Small intestine (tissue), 7 donors: ENCODE measurements around the gene PHACTR3. TPM values are rescaled to one million over a fixed set of nuclear protein-coding genes. Genes with fewer than 3 reads are reported as not detected.

Experiments used
- DNase-seq, 2 donors: peaks; one replicate each; pipeline versions ENCODE4 v3.0.0 to v3.0.0-alpha.2; 2013
- FAIRE-seq: peaks from 2 replicates; lab custom pipeline; 2012; peaks lifted over from hg19 to GRCh38; lab: Jason Lieb, UNC
- H3K27ac ChIP-seq, 3 donors: one replicate each; pipeline ENCODE4 v1.5.1; 2013; ENCODE audit warnings: low read length in 2 of 3, mild to moderate bottlenecking in 2 of 3, control low read depth in 1 of 3, inconsistent platforms in 1 of 3, low read depth in 1 of 3, moderate library complexity in 1 of 3
- H3K27me3 ChIP-seq, 3 donors: one replicate each; pipeline ENCODE4 v1.6.1; 2013; ENCODE audit warnings: low read length in 3 of 3, inconsistent platforms in 1 of 3; ENCODE audit not compliant: control insufficient read depth in 3 of 3, insufficient read depth in 3 of 3
- H3K36me3 ChIP-seq, 3 donors: one replicate each; pipeline ENCODE4 v1.6.1; 2013; ENCODE audit warnings: low read length in 3 of 3, inconsistent platforms in 1 of 3, low read depth in 1 of 3, mild to moderate bottlenecking in 1 of 3, moderate library complexity in 1 of 3; ENCODE audit not compliant: control insufficient read depth in 3 of 3, insufficient read depth in 2 of 3
- H3K4me1 ChIP-seq, 3 donors: one replicate each; pipeline ENCODE4 v1.6.1; 2013; ENCODE audit warnings: low read length in 2 of 3, inconsistent platforms in 1 of 3, low read depth in 1 of 3, mild to moderate bottlenecking in 1 of 3, moderate library complexity in 1 of 3; ENCODE audit not compliant: control insufficient read depth in 3 of 3, insufficient read depth in 2 of 3
- H3K4me3 ChIP-seq, 3 donors: one replicate each; pipeline ENCODE4 v1.5.1; 2013; ENCODE audit warnings: low read length in 3 of 3, control low read depth in 1 of 3, inconsistent platforms in 1 of 3, low read depth in 1 of 3, mild to moderate bottlenecking in 1 of 3, moderate library complexity in 1 of 3
- H3K9me3 ChIP-seq, 2 donors: one replicate each; pipeline ENCODE4 v1.6.1; 2013; ENCODE audit warnings: low read depth in 1 of 2, low read length in 1 of 2; ENCODE audit not compliant: control insufficient read depth in 2 of 2, insufficient read depth in 1 of 2
- WGBS, 3 donors: extraction: QIAGEN DNeasy Blood & Tissue Kit; methylation state at CpG; one replicate each; pipeline ENCODE4 v1.1.7; 2013; 5-methylcytosine and 5-hydroxymethylcytosine counted together
- polyA plus RNA-seq, 4 donors: library from polyadenylated mRNA; stranded (reverse) in 3 of 4; unstranded in 1 of 4; fragments of 200-250 nt in 3 of 4; fragments of 120-200 nt in 1 of 4; gene quantifications; one replicate each; pipeline versions ENCODE4 v1.2.1 to v1.2.3, GENCODE V29; 2013
- donor health status: healthy with polysubstance abuse.
- donor health status: control.
- donor health status: control.
- donor health status: Bipolar disorder and iron deficiency.
- donor health status: healthy.

The PHACTR3 gene
- polyA plus RNA-seq, 4 donors, result 1.9 to 7.1 (median 4.9) TPM

GRCh38 chr20:59646487-59646886 lies 42.1 kb downstream of the PHACTR3 start:
- FAIRE-seq, result no peak
- Histone ChIP-seq H3K9me3 (no peaks in the 10 kb centered on the region), H3K36me3 (no peaks in the 10 kb centered on the region), H3K27ac (no peak overlapping the region), H3K4me1 (no peaks in the 10 kb centered on the region), H3K4me3 (no peak overlapping the region), H3K27me3 (no peaks in the 10 kb centered on the region)
- no peak for DNase-seq
- 80 to 84% (median 84%) methylated on average over 3 of the region's 3 CpGs for WGBS, 3 donors

DNA sequence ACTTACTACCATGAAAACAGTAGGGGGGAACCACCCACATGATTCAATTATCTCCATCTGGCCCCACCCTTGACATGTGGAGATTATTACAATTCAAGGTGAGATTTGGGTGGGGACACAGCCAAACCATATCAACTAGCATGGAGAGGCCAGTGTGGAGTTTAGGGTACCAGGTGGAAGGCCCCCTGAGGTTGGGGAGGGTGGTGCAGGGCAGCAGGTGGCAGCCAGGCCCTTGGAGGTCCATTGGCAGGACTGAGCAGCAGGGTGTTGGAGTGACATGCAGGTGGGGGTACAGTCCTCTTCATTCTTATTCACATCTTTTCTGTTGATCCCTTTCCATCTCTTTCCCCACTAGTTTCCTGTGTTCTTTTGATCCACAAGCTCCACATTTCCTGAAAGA lies 42.9 kb downstream of the PHACTR3 start:
- no peak overlapping the region for H3K4me3 ChIP-seq
- DNase-seq, result no peak
- H3K27me3 ChIP-seq, result no peaks in the 10 kb centered on the region
- H3K9me3 ChIP-seq, result no peaks in the 10 kb centered on the region
- H3K36me3 ChIP-seq, result no peaks in the 10 kb centered on the region
- no peak for FAIRE-seq
- no peaks in the 10 kb centered on the region for H3K4me1 ChIP-seq
- H3K27ac ChIP-seq, result no peak overlapping the region

GRCh38 chr20:59648466-59649070 lies 44.2 kb downstream of the PHACTR3 start:
- no peaks in the 10 kb centered on the region for H3K4me1 ChIP-seq
- no peaks in the 10 kb centered on the region for H3K9me3 ChIP-seq
- no peak for DNase-seq
- H3K36me3 ChIP-seq, result no peaks in the 10 kb centered on the region
- FAIRE-seq, result no peak
- no peaks in the 10 kb centered on the region for H3K27me3 ChIP-seq
- no peak overlapping the region for H3K4me3 ChIP-seq
- 56 to 58% (median 57%) methylated on average over 7 of the region's 7 CpGs for WGBS, 3 donors
- no peak overlapping the region for H3K27ac ChIP-seq

DNA sequence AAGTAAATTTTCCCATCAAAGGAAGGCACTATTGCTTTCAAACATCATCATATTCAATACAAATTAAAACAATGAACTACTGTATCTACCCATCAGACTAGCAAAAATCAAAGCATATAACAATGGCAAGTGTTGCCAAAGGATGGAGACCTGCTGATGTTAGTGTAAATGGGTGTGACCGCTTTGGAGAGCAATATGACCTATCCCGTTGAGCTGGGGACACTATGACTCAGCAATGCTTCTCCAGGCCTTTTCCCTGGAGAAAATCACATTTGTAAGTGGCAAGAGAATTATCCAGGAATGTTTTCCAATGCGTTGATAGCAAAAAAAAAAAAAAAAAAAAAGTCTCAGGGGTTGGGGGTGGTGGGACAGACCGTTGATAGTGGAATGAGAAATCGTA lies 46.1 kb downstream of the PHACTR3 start:
- Histone ChIP-seq H3K4me3 (no peak overlapping the region), H3K27me3 (no peaks in the 10 kb centered on the region), H3K4me1 (no peaks in the 10 kb centered on the region), H3K9me3 (no peaks in the 10 kb centered on the region), H3K36me3 (no peaks in the 10 kb centered on the region), H3K27ac (no peak overlapping the region)
- FAIRE-seq (no peak), DNase-seq (peak in 1 of 2 donors; percentile 29)
- WGBS, 3 donors, result 51 to 58% (median 53%) methylated on average over 5 of the region's 5 CpGs

DNA sequence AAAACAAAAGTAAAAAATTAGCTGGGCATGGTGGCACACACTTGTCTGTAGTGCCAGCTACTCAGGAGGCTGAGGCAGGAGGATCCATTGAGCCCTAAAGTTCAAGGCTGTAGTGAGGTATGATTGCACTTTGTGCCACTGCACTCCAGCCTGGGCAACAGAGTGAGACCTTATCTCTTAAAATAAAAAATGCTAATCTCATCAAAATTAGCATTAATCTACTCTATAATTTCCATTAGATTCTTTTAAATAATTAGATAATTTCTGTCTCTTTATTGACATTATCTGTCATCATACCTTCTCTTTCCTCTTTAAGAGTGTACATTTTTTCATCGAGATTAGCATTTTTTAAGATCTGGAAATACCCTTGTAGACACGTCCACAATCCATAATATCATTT lies 48.0 kb downstream of the PHACTR3 start:
- FAIRE-seq, result no peak
- no peak overlapping the region for H3K4me3 ChIP-seq
- H3K4me1 ChIP-seq, result no peaks in the 10 kb centered on the region
- no peak overlapping the region for H3K27ac ChIP-seq
- 58 to 72% (median 67%) methylated on average over 2 of the region's 2 CpGs for WGBS, 3 donors
- no peaks in the 10 kb centered on the region for H3K27me3 ChIP-seq
- no peak for DNase-seq
- H3K9me3 ChIP-seq, result no peaks in the 10 kb centered on the region
- no peaks in the 10 kb centered on the region for H3K36me3 ChIP-seq

- FAIRE-seq, result no peak
- no peak for DNase-seq
- Histone ChIP-seq H3K9me3 (peaks cover 0 to 9% of the 10 kb centered on the region in 2 donors), H3K27me3 (no peaks in the 10 kb centered on the region), H3K4me1 (no peaks in the 10 kb centered on the region), H3K4me3 (no peak overlapping the region), H3K27ac (no peak overlapping the region), H3K36me3 (no peaks in the 10 kb centered on the region)
Measured at GRCh38 chr20:59656417-59656816, 52.1 kb downstream of the PHACTR3 start.

DNA sequence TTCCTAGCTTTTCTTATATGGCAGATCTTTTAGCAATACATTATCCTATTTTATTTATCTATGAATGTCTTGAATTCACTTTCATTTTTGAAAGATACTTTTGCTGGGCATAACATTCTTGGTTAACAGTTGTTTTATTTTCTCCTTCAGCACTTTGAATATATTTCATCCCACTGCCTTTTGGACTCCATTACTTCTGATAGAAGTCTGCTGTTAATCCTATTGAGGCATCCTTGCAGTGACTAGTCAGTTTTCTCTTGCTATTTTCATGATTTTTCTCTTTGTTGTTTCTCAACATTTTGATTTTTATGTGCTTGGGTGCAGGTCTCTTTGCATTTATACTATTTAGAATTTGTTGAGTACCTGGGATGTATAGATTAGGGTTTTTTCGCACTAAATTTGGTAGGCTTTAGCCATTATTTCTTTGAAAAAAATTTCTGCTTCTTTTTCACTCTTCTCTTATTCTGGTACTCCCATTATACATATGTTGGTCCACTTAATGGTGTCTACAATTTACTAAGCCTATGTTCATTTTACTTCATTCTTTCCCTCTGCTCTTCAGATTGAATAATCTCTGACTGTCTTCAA lies 53.2 kb downstream of the PHACTR3 start:
- no peak for DNase-seq
- no peak for FAIRE-seq
- H3K27me3 ChIP-seq, result no peaks in the 10 kb centered on the region
- no peak overlapping the region for H3K27ac ChIP-seq
- WGBS, 3 donors, result 71 to 82% (median 73%) methylated on average over 1 of the region's 1 CpG
- H3K36me3 ChIP-seq, result no peaks in the 10 kb centered on the region
- no peak overlapping the region for H3K4me3 ChIP-seq
- H3K9me3 ChIP-seq, result peaks cover 0 to 9% of the 10 kb centered on the region in 2 donors
- no peaks in the 10 kb centered on the region for H3K4me1 ChIP-seq

GRCh38 chr20:59660471-59660870 lies 56.1 kb downstream of the PHACTR3 start:
- no peak for FAIRE-seq
- H3K4me1 ChIP-seq, result no peaks in the 10 kb centered on the region
- no peaks in the 10 kb centered on the region for H3K27me3 ChIP-seq
- H3K27ac ChIP-seq, result no peak overlapping the region
- WGBS, 3 donors, result 66 to 97% (median 76%) methylated on average over 2 of the region's 2 CpGs
- DNase-seq, result no peak
- no peak overlapping the region for H3K4me3 ChIP-seq
- H3K9me3 ChIP-seq, result peaks cover 0 to 9% of the 10 kb centered on the region in 2 donors
- H3K36me3 ChIP-seq, result no peaks in the 10 kb centered on the region

DNA sequence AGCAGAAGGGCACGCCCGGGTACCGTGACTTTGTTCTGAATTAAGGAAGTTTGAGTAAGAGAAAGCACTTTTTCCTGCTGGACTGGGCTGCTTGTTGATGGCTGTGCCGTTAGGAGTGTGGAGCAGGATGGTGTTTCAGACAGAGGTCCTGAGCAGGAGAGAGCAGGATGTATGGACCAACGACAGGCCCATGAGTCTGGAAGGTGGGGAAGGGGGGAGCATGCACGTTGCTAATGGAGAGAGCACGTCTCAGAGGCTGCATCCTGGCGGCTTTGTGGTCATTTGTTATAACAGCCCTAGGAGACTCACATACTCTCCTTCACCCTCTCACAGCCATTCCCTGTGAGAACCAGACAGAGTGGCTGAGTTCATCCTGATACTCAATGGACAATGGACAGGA lies 56.8 kb downstream of the PHACTR3 start:
- 49 to 53% (median 51%) methylated on average over 8 of the region's 8 CpGs for WGBS, 3 donors
- FAIRE-seq (no peak), DNase-seq (no peak)
- no peaks in the 10 kb centered on the region for H3K36me3 ChIP-seq
- no peaks in the 10 kb centered on the region for H3K4me1 ChIP-seq
- no peak overlapping the region for H3K4me3 ChIP-seq
- H3K27ac ChIP-seq, result no peak overlapping the region
- H3K27me3 ChIP-seq, result no peaks in the 10 kb centered on the region
- H3K9me3 ChIP-seq, result peaks cover 0 to 9% of the 10 kb centered on the region in 2 donors
